Dermis blood vessel endothelial cell (primary cell): ENCODE results near the gene ANK3. TPM values are rescaled to one million over a fixed set of nuclear protein-coding genes. Genes with fewer than 3 reads are reported as not detected.

Experiments used
- DNase-seq: peaks from one replicate; pipeline ENCODE4 v3.0.0; 2010
- total RNA-seq: library from RNA; depleted of rRNA; stranded (reverse); fragments of >200 nt; gene quantifications from 2 replicates; pipeline ENCODE4 v1.2.3, GENCODE V29; 2014

ANK3 gene
- total RNA-seq, 1 donor from 2014 or later, result 0.85 TPM

DNA sequence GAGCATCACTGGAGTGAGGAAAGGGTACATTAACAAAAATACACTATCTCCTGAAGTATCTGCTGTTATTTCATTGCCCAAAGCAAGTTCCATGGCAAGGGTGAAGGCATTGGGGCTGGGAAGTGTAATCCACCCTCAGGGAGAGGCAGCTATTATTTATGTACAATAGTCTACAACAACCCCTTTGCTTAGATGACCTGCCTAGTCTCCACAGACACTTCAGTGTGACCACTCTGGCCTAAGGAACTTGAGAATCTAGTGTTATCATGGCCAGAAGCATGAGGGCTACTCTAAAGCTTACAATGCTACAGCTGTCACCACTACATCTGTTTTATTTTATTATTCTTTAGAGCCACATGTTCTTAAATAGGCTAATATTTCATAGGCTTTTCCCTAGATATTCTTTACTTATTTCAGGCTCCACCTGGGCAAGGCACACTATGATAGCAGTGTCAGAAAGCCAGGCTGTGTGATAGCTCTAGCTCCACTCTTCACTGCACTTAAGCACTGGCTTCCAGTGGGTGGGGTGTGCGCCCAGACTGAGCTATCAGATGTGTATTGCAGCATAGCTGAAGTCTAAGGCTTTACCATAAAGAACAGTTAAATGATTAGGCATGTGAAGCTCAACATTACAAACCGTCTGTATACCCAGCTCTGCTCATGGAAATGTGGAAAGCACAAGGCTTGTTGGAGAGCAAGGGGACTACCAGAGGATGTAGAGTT, 366.4 kb downstream of the ANK3 start:
- DNase-seq, result no peak

DNA sequence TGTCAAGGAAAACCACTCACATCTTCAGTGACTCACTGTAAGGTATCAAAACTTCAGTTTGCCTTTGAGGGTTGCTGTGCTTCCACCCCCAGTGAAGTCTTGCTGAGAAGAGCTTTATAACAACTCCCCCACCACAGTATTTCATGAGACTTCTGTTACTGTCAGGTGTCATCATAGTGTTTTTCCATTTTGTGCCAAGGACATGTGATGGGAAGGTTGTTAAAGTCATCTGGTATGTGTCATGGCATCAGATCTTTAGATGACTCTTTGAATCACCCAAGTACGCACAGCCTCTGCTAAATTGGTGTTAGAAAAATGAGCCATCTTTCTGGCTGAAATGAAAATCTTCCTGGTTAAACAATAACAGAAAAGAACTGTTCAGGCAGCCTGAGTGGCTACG, 368.3 kb downstream of the ANK3 start:
- no peak for DNase-seq

DNA sequence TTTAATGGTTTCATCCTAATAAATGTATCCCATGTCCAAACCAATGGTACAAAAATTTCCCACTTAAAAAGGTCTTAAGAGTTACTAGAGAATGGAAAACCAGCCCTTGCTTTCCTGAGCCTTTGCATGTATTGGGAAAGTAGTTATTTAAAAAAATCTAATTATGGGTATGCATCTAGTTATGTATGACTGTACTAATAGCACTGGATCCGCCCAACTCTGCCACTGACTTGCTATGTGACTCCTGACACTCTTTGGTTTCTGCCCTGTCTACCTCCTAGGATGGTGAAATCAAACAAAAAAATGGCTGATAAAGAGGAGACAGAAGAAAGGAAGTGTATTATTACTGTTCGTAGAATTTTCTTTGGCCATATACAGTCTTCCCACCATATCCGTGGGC, 372.9 kb downstream of the ANK3 start:
- no peak for DNase-seq

DNA sequence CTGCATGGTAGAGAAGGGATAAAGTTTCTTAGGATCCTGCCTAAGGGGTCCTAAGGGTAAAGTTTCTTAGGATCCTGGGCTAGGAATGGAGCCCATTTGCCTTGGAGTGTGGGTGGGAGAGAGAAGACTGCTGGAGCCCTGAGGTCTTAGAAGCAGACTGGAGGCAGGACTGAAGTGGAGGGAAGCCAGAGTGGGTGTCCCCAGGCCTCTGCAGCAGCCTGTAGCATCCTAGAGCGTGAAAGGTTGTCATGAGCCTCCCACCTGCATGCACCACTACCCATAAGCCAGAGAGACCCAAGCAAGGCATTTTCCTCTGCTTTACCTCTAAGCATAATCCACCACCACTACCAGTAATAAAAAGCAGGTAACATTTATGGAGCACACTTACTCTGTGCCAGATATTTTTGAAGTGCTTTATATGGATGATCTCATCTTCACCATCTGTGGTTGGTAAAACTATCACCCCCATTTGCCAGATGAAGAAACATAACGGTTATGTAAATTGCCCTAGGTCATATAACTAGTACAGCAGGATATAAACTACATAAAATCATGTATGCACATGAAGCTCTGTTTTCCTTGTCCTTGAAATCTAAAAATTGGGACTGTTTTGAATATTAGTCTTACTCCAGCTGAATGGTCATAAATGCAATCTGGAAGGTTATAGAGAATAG, 379.8 kb downstream of the ANK3 start:
- DNase-seq, result no peak

DNA sequence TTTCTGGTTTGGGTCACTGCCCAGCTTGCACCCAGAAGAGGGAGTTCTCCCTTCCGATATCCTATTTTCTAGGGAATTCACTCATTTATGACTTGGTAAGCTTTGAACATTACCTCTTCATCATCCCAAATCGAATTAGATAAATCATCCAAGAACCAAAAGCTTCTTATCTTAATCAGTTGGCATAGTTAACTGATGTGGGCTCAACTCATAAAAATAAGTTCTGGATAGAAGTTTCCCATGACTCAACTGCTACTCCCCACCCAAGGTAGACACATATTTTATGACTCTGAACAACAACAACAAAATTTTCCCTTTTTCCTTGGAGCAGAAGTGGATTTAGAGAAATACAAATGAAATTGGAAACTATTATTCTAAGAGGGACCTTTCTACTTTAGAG, 380.4 kb downstream of the ANK3 start:
- no peak for DNase-seq

DNA sequence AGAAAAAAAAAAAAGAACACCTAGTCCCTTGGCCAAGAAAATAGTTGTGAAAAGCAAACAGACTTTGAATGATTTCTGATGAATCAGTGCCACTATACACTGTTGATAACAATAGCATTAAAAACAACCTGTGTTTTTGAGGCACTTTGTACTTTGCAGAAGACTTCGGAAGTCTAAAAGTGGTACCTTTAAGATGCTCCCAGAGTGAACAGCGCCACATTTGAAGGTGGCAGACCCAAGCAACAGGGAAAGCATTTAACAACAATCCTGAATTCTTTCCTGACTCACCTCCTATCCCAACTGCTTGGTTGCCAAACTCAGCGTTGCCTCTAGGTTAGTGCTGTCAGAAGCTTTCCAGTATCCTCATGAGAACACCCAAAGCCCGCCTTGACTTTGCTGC, 380.9 kb downstream of the ANK3 start:
- DNase-seq, result no peak

DNA sequence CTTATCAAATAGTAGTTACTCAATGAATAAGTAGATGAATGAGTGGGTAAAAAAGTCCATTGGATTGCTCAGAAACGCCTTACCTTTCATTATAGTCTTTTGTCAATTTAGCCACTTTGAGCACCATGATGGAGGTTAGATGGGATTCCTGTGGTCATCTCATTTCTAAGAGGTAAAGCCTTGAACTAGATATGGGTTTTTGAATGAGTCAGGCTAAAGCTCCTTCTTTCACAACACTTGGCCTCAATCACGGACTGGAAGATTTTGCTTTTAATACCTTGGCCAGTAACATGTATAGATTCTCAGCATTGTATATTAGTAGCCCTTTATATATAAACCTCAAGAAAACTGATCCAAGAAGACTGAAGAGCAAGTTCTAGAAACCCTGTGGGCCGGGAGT, 383.6 kb downstream of the ANK3 start:
- no peak for DNase-seq

DNA sequence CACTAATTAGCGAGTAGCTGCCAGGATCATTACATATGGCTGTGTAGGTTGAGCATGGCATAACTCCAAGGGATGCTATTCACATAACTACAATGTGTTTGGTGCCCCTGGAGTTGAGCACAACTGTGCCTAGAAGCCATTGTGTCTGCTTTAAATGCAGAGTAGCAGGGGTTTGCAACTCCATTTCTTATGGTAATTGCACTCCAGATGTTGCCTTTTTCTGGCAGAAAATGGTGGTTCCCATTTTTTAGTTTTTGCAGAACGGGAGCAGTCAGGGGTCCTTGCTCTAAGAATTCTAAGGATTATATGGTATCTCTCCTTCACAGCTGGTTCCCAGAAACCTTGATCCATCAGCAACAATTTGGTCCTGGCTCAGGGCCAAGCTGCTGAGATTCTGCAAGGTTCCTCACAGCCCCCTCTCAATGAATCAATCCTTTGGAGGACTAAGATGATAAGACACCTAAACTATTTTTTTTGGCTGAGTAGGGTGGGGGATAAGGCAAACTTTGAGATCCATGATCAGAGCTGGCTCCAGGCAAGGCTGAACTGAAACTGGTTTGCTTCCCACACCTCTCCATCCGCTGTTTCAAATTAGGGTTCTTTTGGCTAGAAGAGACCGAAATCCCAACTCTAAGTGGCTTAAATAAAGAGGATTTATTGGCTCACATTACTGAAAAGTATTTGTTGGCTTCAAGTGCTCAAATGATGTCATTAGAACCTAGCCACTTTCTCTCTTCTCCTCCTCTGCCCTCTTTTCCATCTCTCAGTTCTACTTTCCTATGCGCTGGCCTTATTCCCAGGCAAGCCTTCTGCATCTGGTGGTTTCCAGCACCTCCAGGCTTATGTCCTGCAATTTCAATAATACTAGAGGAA, 385.8 kb downstream of the ANK3 start:
- DNase-seq, result no peak

DNA sequence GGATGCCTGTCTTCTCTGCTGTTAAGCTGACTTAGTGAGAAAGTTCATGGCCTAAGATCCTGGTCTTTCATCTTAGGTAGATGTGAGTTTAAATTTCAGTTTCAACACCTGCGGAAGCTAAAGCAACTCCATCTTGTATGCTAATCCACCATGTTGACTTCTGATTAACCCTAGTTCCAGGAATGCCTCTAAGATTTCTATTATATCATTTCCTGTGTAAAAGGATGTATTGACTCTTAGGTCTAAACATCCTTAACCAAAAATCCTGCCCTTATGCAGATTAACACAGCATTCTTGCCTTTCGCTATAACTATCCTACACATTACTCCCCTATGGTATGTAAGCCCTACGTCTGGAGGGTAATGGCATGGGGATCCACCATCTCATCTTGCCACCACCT, 388.9 kb downstream of the ANK3 start:
- DNase-seq, result no peak

DNA sequence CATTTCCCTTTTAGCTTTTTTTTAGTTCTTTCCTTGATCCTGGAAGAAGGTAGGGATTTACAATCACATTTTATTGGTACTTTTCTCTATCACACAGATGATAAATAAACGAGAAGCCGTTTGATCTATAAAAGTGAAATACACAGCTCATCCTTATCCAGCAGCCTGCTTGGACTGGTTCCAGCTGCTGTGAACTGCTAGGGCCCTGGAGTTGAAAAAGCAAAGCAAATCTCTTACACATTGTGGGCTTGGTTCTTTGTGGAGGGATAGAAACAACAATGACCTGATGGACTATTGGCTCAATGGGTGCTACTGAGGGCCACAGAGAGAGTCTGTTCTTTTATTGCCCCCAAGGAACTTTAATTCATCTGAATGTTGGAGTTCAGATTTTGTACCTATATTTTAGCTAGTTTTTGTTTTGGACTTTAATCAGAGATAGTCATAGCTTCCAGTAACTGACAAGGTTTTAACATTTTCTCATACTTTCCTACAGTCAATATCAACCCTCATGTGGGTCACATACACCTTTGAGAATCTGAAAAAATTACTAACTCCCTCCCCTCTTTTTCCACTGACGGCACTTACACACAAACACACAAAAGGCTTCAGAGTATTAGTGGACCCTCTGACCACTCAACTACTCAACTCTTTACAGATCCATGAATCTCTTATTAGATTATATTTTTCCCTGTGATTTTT, 391.7 kb downstream of the ANK3 start:
- DNase-seq, result no peak

DNA sequence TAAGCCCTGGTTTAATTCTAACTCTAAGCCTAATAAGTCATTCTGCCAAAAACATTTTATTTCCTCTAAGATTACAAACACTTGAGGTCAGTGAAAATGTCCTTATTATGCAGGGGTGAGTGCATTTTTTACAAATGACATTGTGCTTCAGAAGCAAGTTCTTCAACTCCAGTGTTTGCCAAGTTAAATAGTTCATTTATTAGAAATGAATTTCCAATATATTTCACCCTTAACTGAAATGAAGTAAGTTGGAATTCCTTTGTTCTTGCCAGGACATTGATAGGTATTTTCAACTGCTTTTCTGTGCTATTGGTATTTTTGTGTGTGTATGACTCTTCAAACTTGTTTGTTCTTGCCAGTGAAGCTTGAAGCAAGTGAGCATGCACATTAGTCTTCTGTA, 393.8 kb downstream of the ANK3 start:
- DNase-seq, result no peak

DNA sequence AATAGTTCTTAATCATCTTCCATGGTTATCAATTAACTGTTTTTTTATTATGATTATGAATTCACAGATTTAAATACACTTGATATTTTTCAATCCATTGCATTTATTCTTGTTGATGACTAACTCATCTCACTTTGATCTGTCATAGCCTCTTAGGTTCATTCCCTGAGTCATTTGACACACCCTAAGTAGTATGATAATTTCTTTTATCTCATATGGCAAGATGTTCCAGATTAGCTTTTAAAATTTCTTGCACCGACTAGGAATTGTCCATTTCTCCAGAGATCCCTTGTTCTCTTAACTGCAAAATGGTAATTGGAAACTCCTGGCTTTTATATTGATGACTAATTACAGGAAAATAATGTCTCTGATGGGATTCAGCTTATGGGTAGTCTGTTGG, 395.7 kb downstream of the ANK3 start:
- no peak for DNase-seq

DNA sequence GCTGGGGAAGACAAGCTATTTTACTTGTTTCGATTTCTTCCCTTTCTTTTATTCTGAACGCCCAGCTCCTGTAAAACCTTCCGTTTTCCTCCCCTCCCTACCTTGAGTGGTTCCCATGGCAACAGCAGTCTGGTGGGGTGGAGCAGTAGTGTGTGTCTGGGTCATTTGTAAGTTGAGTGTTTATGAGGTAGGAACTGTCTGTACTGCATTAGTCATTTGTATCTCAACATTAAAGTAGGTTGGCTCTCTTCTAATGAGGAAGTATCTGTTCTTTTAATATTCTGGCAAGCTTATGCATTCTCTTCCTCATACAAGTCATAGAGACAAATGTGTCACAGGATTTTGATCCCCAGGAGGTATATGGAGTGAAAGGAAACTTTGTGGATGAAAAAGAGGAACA, 398.0 kb downstream of the ANK3 start:
- DNase-seq, result peak; percentile 20

DNA sequence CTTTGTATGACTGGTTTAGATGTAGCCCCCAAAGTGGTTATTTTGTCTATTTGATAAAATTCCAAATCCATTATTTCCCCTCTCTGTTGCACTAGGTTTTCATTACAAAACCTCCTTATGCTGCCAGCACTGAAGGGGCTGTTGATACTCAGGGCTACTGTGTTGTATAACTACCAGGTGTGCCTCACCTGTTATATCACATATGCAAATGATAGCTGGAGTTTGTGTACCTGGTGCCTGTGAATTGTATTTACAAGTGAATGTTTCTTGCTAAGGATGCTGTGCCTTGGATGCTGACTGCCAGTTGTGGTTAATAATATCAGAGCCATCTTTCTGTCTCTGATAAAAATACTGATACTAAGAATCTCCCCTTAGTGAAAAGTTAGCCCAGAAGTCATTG, 398.6 kb downstream of the ANK3 start:
- DNase-seq, result no peak

DNA sequence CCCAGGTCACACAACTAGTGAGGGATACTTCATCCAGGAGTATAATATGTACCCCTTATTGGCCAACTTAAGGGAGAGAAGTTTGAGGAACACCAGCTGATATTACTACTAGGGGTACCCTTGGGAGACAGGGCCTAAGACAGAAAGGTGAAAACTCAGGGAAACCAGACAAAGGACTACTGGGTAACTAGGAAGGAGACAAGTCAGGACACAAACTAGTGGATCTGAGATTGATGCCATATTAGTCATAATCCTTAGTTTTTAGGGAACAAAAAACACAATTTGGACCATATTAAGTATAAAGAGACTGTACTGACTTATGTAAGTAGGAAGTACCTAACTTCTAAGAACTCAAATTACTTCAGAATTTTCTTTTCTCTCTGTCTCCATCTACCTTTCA, 404.0 kb downstream of the ANK3 start:
- no peak for DNase-seq

DNA sequence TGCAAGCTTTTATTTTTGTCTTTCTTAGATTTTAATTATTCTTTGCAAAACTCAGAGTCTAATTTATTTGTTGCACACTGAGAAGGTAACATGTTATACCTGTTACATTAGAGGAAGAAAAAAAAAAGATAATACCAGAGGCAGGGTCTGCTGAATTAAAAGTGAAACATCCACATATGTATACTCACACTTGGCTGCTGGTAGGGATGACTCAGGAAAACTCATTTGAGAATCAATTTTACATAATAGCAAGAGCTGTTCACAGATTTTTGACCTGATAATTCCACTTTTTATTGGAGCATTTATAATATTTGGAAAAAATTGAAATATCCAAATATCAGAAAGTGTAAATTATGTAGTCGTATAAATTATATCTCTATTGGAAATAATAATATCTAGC, 405.3 kb downstream of the ANK3 start:
- no peak for DNase-seq

DNA sequence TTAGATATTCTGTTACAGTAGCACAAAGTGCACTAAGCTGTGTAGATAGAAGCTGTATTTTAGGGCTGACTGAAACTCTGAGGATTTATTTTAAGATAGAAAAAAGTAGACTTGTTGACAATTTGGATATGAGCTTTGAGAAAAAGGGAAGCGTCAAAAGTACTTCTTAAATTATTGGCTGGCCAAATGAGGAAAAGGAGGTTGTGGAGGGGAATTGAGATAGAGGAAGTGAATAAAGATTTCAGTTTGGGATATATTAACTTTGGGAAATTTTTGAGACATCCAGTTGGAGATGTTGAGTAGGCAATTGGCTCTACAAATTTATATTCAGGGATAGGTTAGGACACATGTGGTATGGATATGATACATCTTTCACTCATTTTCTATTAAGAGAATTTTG, 409.3 kb downstream of the ANK3 start:
- no peak for DNase-seq

DNA sequence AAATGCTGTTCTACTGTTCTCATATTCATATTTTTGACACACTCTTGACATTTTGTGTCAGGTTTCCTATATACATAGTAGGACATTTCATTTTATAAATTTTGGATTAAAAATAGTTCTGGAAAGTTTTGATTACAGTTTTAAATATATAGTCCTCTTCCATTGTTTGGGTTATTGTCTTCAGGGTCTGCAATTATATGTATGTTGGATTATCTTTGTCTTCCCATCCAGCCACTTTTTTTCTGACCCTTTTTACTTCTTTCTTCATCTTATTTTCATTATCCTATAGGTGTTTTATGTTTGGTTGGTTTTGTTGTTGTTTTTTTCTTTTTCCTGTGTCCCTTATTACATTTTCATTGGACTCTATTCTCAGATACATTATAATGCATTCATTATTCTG, 412.2 kb downstream of the ANK3 start:
- no peak for DNase-seq

DNA sequence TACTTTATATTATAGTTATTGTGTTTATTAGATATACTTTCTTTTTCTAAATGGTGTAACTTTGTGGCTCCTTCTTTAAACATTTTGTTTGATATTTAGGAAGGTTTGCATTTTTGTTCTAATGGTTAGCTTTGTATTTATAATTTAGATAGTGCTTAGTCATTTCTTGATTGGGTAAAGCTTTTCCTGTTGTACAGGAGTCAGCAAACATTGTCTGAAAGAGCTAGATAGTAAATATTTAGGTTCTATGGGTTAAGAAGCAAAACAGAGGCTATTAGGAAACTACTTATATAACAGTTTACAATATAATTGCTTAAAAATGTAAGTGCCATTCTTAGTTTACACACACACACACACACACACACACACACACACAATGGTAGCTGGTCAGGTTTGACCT, 412.8 kb downstream of the ANK3 start:
- no peak for DNase-seq
